PC-9 (cell line): ENCODE measurements around the gene RAD23A.

Experiments used
- CTCF ChIP-seq: fragments of 200-600 bp; sonication (generic); conservative IDR thresholded peaks from 2 replicates; pipeline ENCODE4 v1.6.1; 2017; ENCODE audit warnings: mixed run types, antibody characterized with exemption, mild to moderate bottlenecking, moderate library complexity
- EZH2 ChIP-seq: fragments of 200-600 bp; sonication (generic); IDR thresholded peaks from 2 replicates; pipeline ENCODE4 v1.8.0; 2017; ENCODE audit warnings: antibody characterized with exemption, low read depth

- no peak for TF ChIP-seq CTCF
- no peak for TF ChIP-seq EZH2
Measured at GRCh38 chr19:12996406-12997094, 50.9 kb downstream of the RAD23A start.
